ENCODE data around the gene EPC2. TPM values are rescaled to one million over a fixed set of nuclear protein-coding genes. Genes with fewer than 3 reads are reported as not detected.
A peak's percentile ranks its signal among the peaks of the same experiment; 100 is the strongest.
"Not testable (repeated sequence)": the region's sequence is repeated elsewhere in the genome, so short reads cannot be mapped to it uniquely, and the experiment has no call there.

The EPC2 gene
- total RNA-seq, 1 experiment from 2014 or later: 29.4 TPM

DNA sequence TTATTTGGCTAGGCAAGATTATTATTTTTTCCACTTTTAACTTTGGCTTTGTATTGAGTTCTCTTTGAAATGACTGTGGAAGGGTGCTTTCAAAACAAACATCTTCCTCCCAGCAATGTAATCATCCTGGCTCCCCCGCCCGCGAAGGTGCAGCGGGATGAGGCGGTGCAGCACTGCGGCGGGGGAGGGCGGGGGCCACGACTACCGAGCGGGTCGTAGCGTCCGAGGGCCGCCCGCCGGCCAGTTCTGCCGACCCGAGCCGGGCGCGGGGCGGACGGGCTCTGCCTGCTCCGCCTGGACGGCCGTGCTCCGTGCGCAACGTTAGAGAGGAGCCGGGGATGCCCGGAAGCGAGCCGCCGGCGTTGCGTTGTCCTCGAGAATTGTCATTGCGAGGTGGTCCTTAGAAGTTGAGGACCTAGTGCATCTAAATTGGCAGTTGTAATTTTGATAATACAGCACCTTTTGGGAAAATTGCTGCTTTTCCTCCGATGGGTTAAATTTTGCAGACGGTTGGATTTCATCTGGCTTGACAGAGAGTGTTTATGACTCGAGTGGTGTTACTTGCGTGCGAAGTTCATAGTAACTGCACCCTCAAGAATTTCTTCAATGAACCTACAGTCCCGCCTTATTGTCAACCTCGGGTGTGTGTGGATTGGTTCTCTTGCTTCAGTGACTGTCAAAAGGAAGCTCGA, 1.1 kb downstream of the EPC2 start:
- TSS peak; percentile 94 for BruUV-seq (replicated peaks)
- no peaks in the 10 kb centered on the region for H3K9me3 Mint-ChIP-seq (ENCODE audit: low read depth, unreplicated experiment)
- H3K27me3 Mint-ChIP-seq (ENCODE audit: unreplicated experiment): no peaks in the 10 kb centered on the region
- H3K4me1 Mint-ChIP-seq (ENCODE audit: low read depth, unreplicated experiment): peaks cover 30% of the 10 kb centered on the region
- DNase-seq: peak; percentile 53
- H3K36me3 Mint-ChIP-seq (ENCODE audit: insufficient read depth, unreplicated experiment): peaks cover 27% of the 10 kb centered on the region
- peak overlapping the region; percentile 75 for H3K4me3 Mint-ChIP-seq (ENCODE audit: low read depth, unreplicated experiment)
- intact Hi-C loops (cut with micrococcal nuclease; ENCODE audit: unreplicated experiment): loop anchor here (10.0 kb wide), 1 partner anchor 349 kb away; no protein-coding TSS in a partner anchor
- TF ChIP-seq CTCF (IDR thresholded peaks at IDR 0.05; ENCODE audit: unreplicated experiment): no peak
- CTCF ChIA-PET: interaction anchor here (0.6 to 1.8 kb wide), 10 partner anchors 12 to 625 kb away, joined by 3 to 15 read pairs (median 4); partner anchors contain the start of genes MBD5 and ORC4
- peak overlapping the region; percentile 55 for H3K27ac Mint-ChIP-seq (ENCODE audit: unreplicated experiment)

DNA sequence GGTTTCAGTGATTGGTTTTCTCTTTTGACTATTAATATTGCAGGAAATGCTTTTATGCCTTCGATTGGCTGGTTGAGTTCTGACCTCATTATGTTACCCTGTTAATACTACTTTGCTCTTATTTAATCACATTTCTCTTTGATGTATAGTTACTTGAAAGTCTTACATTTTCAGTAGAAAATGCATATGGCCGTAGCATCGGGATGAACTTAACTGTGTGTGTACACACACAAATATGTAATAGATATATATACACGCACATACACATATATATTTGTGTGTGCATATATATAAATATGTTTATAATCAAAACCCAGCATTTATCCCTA, 1.6 kb downstream of the EPC2 start:
- BruUV-seq (replicated peaks): TSS peak; percentile 39
- no peak for TF ChIP-seq CTCF (IDR thresholded peaks at IDR 0.05; ENCODE audit: unreplicated experiment)
- no peak for DNase-seq
- peak overlapping the region; percentile 55 for H3K27ac Mint-ChIP-seq (ENCODE audit: unreplicated experiment)
- H3K36me3 Mint-ChIP-seq (ENCODE audit: insufficient read depth, unreplicated experiment): peaks cover 27% of the 10 kb centered on the region
- H3K9me3 Mint-ChIP-seq (ENCODE audit: low read depth, unreplicated experiment): no peaks in the 10 kb centered on the region
- peaks cover 35% of the 10 kb centered on the region for H3K4me1 Mint-ChIP-seq (ENCODE audit: low read depth, unreplicated experiment)
- no peaks in the 10 kb centered on the region for H3K27me3 Mint-ChIP-seq (ENCODE audit: unreplicated experiment)
- CTCF ChIA-PET: interaction anchor here (0.6 to 1.8 kb wide), 6 partner anchors 12 to 626 kb away, joined by 3 to 15 read pairs (median 6); partner anchors contain the start of genes MBD5 and ORC4
- intact Hi-C loops (cut with micrococcal nuclease; ENCODE audit: unreplicated experiment): loop anchor here (10.0 kb wide), 1 partner anchor 349 kb away; no protein-coding TSS in a partner anchor
- peak overlapping the region; percentile 75 for H3K4me3 Mint-ChIP-seq (ENCODE audit: low read depth, unreplicated experiment)

DNA sequence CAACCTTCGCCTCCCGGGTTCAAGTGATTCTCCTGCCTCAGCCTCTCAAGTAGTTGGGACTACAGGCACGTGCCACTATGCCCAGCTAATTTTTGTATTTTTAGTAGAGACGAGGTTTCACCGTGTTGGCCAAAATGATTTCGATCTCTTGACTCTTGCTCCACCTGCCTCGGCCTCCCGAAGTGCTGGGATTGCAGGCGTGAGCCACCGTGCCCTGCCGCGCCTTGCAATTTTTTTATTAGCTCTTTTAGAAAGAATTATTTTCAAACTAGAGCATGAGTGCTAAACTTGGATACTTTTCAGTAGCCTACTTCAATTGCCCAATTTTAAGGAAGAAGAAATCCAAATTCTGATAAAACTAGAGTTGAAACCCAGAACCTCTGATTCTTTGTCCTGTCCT, 3.2 kb downstream of the EPC2 start:
- CTCF ChIA-PET: interaction anchor here (0.6 to 0.7 kb wide), 2 partner anchors 33 to 227 kb away, joined by 4 read pairs; no protein-coding TSS in a partner anchor
- H3K9me3 Mint-ChIP-seq (ENCODE audit: low read depth, unreplicated experiment); H3K27ac Mint-ChIP-seq (ENCODE audit: unreplicated experiment); DNase-seq; H3K27me3 Mint-ChIP-seq (ENCODE audit: unreplicated experiment); H3K4me3 Mint-ChIP-seq (ENCODE audit: low read depth, unreplicated experiment): not testable (repeated sequence)
- Mint-ChIP-seq H3K4me1 (ENCODE audit: low read depth, unreplicated experiment) (peaks cover 37% of the 10 kb centered on the region), H3K36me3 (ENCODE audit: insufficient read depth, unreplicated experiment) (peaks cover 27% of the 10 kb centered on the region)
- TSS peak; percentile 6 for BruUV-seq (replicated peaks)
- intact Hi-C loops (cut with micrococcal nuclease; ENCODE audit: unreplicated experiment): loop anchor here (10.0 kb wide), 1 partner anchor 347 kb away; no protein-coding TSS in a partner anchor

- CTCF ChIA-PET: no interaction called here
- intact Hi-C loops (cut with micrococcal nuclease; ENCODE audit: unreplicated experiment): loop anchor here (10.0 kb wide), 1 partner anchor 345 kb away; no protein-coding TSS in a partner anchor
- Mint-ChIP-seq H3K9me3 (ENCODE audit: low read depth, unreplicated experiment) (no peaks in the 10 kb centered on the region), H3K4me1 (ENCODE audit: low read depth, unreplicated experiment) (peaks cover 24% of the 10 kb centered on the region), H3K27ac (ENCODE audit: unreplicated experiment) (no peak overlapping the region), H3K36me3 (ENCODE audit: insufficient read depth, unreplicated experiment) (peaks cover 14% of the 10 kb centered on the region), H3K27me3 (ENCODE audit: unreplicated experiment) (no peaks in the 10 kb centered on the region), H3K4me3 (ENCODE audit: low read depth, unreplicated experiment) (no peak overlapping the region)
- no TSS peak for BruUV-seq (replicated peaks)
- no peak for DNase-seq
- TF ChIP-seq CTCF (IDR thresholded peaks at IDR 0.05; ENCODE audit: unreplicated experiment): no peak
Observed at GRCh38 chr2:148649936-148650335, 5.4 kb downstream of the EPC2 start.

GRCh38 chr2:148650881-148651280, 6.3 kb downstream of the EPC2 start:
- TF ChIP-seq CTCF (IDR thresholded peaks at IDR 0.05; ENCODE audit: unreplicated experiment): no peak
- no TSS peak for BruUV-seq (replicated peaks)
- Mint-ChIP-seq H3K4me1 (ENCODE audit: low read depth, unreplicated experiment) (peaks cover 24% of the 10 kb centered on the region), H3K27me3 (ENCODE audit: unreplicated experiment) (no peaks in the 10 kb centered on the region), H3K4me3 (ENCODE audit: low read depth, unreplicated experiment) (no peak overlapping the region), H3K27ac (ENCODE audit: unreplicated experiment) (no peak overlapping the region), H3K9me3 (ENCODE audit: low read depth, unreplicated experiment) (no peaks in the 10 kb centered on the region), H3K36me3 (ENCODE audit: insufficient read depth, unreplicated experiment) (peaks cover 5% of the 10 kb centered on the region)
- intact Hi-C loops (cut with micrococcal nuclease; ENCODE audit: unreplicated experiment): no loop called here
- DNase-seq: no peak
- CTCF ChIA-PET: no interaction called here

Measured in Calu3 (cell line).